AG08395 (cell line): Measurements from ENCODE around the gene KCNF1.
A peak's percentile ranks its signal among the peaks of the same experiment; 100 is the strongest.
"Not testable (repeated sequence)": the region's sequence is repeated elsewhere in the genome, so short reads cannot be mapped to it uniquely, and the experiment has no call there.

Experiments
- DNase-seq: peaks from one replicate; pipeline ENCODE4 v3.0.0; 2012; ENCODE audit warnings: mixed read lengths, low spot score

Gene KCNF1

GRCh38 chr2:10944799-10945198, 33.1 kb downstream of the KCNF1 start:
- DNase-seq = no peak

- DNase-seq = no peak
Observed at GRCh38 chr2:10946394-10946793, 34.7 kb downstream of the KCNF1 start.

- DNase-seq = peak; percentile 28
Observed at GRCh38 chr2:10947005-10947440, 35.3 kb downstream of the KCNF1 start.

- DNase-seq = no peak
Observed at GRCh38 chr2:10947446-10948187, 35.9 kb downstream of the KCNF1 start.

- DNase-seq = no peak
Observed at GRCh38 chr2:10948188-10948564, 36.4 kb downstream of the KCNF1 start.

GRCh38 chr2:10948606-10949230, 37.0 kb downstream of the KCNF1 start:
- DNase-seq = no peak

GRCh38 chr2:10949835-10950234, 38.1 kb downstream of the KCNF1 start:
- no peak for DNase-seq

GRCh38 chr2:10951558-10952414, 40.1 kb downstream of the KCNF1 start:
- DNase-seq = no peak

- DNase-seq = no peak
Observed at GRCh38 chr2:10954416-10954815, 42.7 kb downstream of the KCNF1 start.

- DNase-seq = no peak
Observed at GRCh38 chr2:10954856-10955818, 43.4 kb downstream of the KCNF1 start.

- no peak for DNase-seq
Observed at GRCh38 chr2:10956006-10956790, 44.5 kb downstream of the KCNF1 start.

GRCh38 chr2:10957391-10957790, 45.7 kb downstream of the KCNF1 start:
- DNase-seq = peak; percentile 72

GRCh38 chr2:10958452-10958851, 46.7 kb downstream of the KCNF1 start:
- DNase-seq = not testable (repeated sequence)

- DNase-seq = no peak
Observed at GRCh38 chr2:10960606-10961489, 49.1 kb downstream of the KCNF1 start.

GRCh38 chr2:10961490-10961875, 49.7 kb downstream of the KCNF1 start:
- no peak for DNase-seq

- no peak for DNase-seq
Observed at GRCh38 chr2:10962004-10962403, 50.3 kb downstream of the KCNF1 start.

- DNase-seq = no peak
Observed at GRCh38 chr2:10963155-10963554, 51.4 kb downstream of the KCNF1 start.
